ENCODE data around the gene NCOA7. TPM values are rescaled to one million over a fixed set of nuclear protein-coding genes. Genes with fewer than 3 reads are reported as not detected.
A peak's percentile ranks its signal among the peaks of the same experiment; 100 is the strongest.

NCOA7 gene
- total RNA-seq, 3 donors from 2014 or later, result 62.6 to 94.7 (median 82.4) TPM

- no peaks in the 10 kb centered on the region for H3K9me3 ChIP-seq
- no peaks in the 10 kb centered on the region for H3K4me1 ChIP-seq
- no peak overlapping the region for H3K4me3 ChIP-seq
- H3K36me3 ChIP-seq, result no peaks in the 10 kb centered on the region
- H3K27ac ChIP-seq, result no peak overlapping the region
- TF ChIP-seq POLR2A (IDR thresholded peaks at IDR 0.05), result no peak
- TF ChIP-seq, protein P1, sequence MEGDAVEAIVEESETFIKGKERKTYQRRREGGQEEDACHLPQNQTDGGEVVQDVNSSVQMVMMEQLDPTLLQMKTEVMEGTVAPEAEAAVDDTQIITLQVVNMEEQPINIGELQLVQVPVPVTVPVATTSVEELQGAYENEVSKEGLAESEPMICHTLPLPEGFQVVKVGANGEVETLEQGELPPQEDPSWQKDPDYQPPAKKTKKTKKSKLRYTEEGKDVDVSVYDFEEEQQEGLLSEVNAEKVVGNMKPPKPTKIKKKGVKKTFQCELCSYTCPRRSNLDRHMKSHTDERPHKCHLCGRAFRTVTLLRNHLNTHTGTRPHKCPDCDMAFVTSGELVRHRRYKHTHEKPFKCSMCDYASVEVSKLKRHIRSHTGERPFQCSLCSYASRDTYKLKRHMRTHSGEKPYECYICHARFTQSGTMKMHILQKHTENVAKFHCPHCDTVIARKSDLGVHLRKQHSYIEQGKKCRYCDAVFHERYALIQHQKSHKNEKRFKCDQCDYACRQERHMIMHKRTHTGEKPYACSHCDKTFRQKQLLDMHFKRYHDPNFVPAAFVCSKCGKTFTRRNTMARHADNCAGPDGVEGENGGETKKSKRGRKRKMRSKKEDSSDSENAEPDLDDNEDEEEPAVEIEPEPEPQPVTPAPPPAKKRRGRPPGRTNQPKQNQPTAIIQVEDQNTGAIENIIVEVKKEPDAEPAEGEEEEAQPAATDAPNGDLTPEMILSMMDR (IDR thresholded peaks at IDR 0.05), result no peak
- TF ChIP-seq POLR2AphosphoS5 (IDR thresholded peaks at IDR 0.05), result no peak
- DNase-seq (ENCODE audit: low spot score in 2 of 2), result no peak
- intact Hi-C loops (cut with DNase I; ENCODE audit: low total_unique reads), result no loop called here
- no peaks in the 10 kb centered on the region for H3K27me3 ChIP-seq
These were observed 16.1 kb downstream of the NCOA7 start for GRCh38 chr6:125806813-125807212.

DNA sequence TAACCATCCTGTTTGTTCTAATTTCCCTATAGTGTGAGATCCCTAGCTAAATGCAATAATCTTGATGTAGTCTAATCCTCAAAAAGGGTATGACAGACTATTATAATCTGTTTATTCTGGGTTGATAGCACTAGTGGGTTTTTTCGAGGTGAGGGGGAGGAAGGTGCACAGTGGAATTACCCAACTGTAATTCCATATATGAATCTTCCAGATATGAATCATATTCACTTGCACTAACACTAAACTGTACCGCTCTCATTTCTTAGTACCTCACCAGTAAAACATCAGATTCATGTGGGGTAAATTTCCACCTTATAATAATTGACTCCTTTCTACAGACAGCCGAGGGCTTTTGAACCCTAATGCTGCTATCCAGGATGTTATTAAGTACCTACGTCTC, 16.5 kb downstream of the NCOA7 start:
- TF ChIP-seq POLR2A (IDR thresholded peaks at IDR 0.05), result no peak
- no peak for TF ChIP-seq POLR2AphosphoS5 (IDR thresholded peaks at IDR 0.05)
- TF ChIP-seq, protein P1 (IDR thresholded peaks at IDR 0.05), result no peak
- Histone ChIP-seq H3K27me3 (no peaks in the 10 kb centered on the region), H3K27ac (no peak overlapping the region), H3K4me1 (no peaks in the 10 kb centered on the region), H3K4me3 (no peak overlapping the region), H3K36me3 (no peaks in the 10 kb centered on the region), H3K9me3 (no peaks in the 10 kb centered on the region)
- intact Hi-C loops (cut with DNase I; ENCODE audit: low total_unique reads), result no loop called here
- no peak for DNase-seq (ENCODE audit: low spot score in 2 of 2)

DNA sequence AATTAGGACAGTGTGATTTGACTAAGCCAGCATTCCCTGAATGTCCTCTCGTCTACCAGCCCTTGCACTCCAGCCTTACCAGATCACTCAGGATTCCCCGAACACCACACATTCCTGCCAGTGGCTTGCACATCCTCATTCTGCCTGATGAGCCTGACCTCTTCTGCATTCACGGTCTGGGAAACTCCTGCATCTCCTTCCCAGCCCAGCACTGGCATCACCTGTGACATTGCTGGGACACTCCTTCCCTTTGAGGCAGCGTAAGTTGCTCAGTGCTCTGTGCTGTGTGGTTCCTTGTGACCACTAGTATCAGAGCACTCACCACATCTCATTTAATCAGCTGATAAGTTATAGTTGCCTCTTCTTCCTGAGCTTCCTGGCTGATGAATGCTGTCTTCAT, 17.3 kb downstream of the NCOA7 start:
- Histone ChIP-seq H3K27ac (no peak overlapping the region), H3K4me3 (no peak overlapping the region), H3K36me3 (no peaks in the 10 kb centered on the region), H3K4me1 (no peaks in the 10 kb centered on the region), H3K9me3 (no peaks in the 10 kb centered on the region), H3K27me3 (no peaks in the 10 kb centered on the region)
- DNase-seq (ENCODE audit: low spot score in 2 of 2), result no peak
- intact Hi-C loops (cut with DNase I; ENCODE audit: low total_unique reads), result no loop called here
- TF ChIP-seq, protein P1 (IDR thresholded peaks at IDR 0.05), result no peak
- TF ChIP-seq POLR2A (IDR thresholded peaks at IDR 0.05) (no peak), POLR2AphosphoS5 (IDR thresholded peaks at IDR 0.05) (no peak)

- no peak overlapping the region for H3K4me3 ChIP-seq
- H3K27ac ChIP-seq, result no peak overlapping the region
- no peaks in the 10 kb centered on the region for H3K36me3 ChIP-seq
- TF ChIP-seq POLR2AphosphoS5 (IDR thresholded peaks at IDR 0.05) (no peak), POLR2A (IDR thresholded peaks at IDR 0.05) (no peak)
- TF ChIP-seq, protein P1 (IDR thresholded peaks at IDR 0.05), result no peak
- no peaks in the 10 kb centered on the region for H3K27me3 ChIP-seq
- no peaks in the 10 kb centered on the region for H3K4me1 ChIP-seq
- intact Hi-C loops (cut with DNase I; ENCODE audit: low total_unique reads), result no loop called here
- no peaks in the 10 kb centered on the region for H3K9me3 ChIP-seq
- no peak for DNase-seq (ENCODE audit: low spot score in 2 of 2)
These were observed 17.8 kb downstream of the NCOA7 start for GRCh38 chr6:125808591-125808990.

DNA sequence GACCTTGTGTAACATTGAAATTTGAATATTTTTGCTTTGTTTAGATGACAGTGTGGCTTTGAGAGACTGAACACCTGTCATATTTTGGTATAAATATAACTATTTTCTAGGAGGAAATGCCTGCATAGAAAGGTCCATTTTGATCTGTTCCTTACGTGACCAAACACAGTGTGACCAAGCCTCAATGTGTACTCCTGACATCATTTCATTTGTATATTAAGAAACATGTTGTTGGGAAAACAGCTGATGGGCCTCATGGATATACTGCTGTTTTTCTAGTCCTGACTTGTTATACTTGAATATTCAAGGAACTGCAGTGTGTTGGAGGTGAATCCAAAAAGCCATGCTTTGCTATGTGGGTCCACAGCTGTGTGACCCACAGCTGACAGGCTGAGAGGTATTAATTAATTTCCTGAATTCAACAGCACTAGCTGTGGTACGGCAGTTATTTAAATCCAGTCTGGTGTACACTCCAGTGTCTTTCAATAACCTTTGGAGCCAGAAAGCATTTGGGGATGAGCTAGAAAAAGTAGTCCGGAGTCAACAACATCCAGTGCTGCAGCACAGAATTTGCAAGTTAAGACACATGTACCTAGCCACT, 18.9 kb downstream of the NCOA7 start:
- TF ChIP-seq, protein P1 (IDR thresholded peaks at IDR 0.05), result no peak
- TF ChIP-seq POLR2A (IDR thresholded peaks at IDR 0.05) (no peak), POLR2AphosphoS5 (IDR thresholded peaks at IDR 0.05) (no peak)
- DNase-seq (ENCODE audit: low spot score in 2 of 2), result no peak
- no peaks in the 10 kb centered on the region for H3K36me3 ChIP-seq
- intact Hi-C loops (cut with DNase I; ENCODE audit: low total_unique reads), result no loop called here
- peak overlapping the region in 1 of 2 donors; percentile 39 for H3K27ac ChIP-seq
- no peaks in the 10 kb centered on the region for H3K9me3 ChIP-seq
- no peaks in the 10 kb centered on the region for H3K4me1 ChIP-seq
- H3K27me3 ChIP-seq, result no peaks in the 10 kb centered on the region
- H3K4me3 ChIP-seq, result no peak overlapping the region
